ENCODE measurements around the gene SMARCA1.

The SMARCA1 gene

DNA sequence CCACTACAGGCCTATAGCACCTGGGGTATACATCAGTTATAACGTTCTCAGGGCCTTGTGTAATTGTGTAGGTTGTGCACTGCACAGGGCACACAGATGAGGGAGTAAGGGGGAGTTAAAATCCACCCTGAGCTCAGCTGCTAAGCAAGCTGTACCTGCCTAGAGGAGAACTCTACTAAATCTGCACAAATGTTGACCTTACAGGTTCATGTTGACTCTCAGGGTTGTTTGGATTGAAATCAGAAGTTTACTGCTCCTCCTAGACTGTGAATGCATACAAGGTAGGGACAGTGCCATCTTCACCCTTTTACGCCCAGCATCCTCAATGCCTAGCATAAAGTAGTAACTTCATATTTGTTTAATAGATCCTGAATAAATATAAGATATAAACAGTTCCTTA is 89.8 kb downstream of the SMARCA1 start:
- no peaks in the 10 kb centered on the region for H3K36me3 ChIP-seq (ENCODE audit: insufficient read depth)
- H3K27ac ChIP-seq: no peak overlapping the region
- no peak overlapping the region for H2AFZ ChIP-seq (ENCODE audit: low read depth)
- no peak overlapping the region for H3K4me2 ChIP-seq
- no peak overlapping the region for H3K9ac ChIP-seq
- H3K79me2 ChIP-seq (ENCODE audit: insufficient read depth, low read depth): no peaks in the 10 kb centered on the region
- H3K4me1 ChIP-seq (ENCODE audit: low read depth, poor library complexity, severe bottlenecking): no peaks in the 10 kb centered on the region
- H4K20me1 ChIP-seq (ENCODE audit: insufficient read depth): no peaks in the 10 kb centered on the region
- TF ChIP-seq, protein P1, sequence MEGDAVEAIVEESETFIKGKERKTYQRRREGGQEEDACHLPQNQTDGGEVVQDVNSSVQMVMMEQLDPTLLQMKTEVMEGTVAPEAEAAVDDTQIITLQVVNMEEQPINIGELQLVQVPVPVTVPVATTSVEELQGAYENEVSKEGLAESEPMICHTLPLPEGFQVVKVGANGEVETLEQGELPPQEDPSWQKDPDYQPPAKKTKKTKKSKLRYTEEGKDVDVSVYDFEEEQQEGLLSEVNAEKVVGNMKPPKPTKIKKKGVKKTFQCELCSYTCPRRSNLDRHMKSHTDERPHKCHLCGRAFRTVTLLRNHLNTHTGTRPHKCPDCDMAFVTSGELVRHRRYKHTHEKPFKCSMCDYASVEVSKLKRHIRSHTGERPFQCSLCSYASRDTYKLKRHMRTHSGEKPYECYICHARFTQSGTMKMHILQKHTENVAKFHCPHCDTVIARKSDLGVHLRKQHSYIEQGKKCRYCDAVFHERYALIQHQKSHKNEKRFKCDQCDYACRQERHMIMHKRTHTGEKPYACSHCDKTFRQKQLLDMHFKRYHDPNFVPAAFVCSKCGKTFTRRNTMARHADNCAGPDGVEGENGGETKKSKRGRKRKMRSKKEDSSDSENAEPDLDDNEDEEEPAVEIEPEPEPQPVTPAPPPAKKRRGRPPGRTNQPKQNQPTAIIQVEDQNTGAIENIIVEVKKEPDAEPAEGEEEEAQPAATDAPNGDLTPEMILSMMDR (conservative IDR thresholded peaks at IDR 0.05; ENCODE audit: low read depth, low read length): no peak
- H3K4me3 ChIP-seq (IDR thresholded peaks at IDR 0.05; ENCODE audit: insufficient read depth, low read depth, low read length): no peak overlapping the region
- no peaks in the 10 kb centered on the region for H3K27me3 ChIP-seq (ENCODE audit: insufficient read depth, low read depth)

DNA sequence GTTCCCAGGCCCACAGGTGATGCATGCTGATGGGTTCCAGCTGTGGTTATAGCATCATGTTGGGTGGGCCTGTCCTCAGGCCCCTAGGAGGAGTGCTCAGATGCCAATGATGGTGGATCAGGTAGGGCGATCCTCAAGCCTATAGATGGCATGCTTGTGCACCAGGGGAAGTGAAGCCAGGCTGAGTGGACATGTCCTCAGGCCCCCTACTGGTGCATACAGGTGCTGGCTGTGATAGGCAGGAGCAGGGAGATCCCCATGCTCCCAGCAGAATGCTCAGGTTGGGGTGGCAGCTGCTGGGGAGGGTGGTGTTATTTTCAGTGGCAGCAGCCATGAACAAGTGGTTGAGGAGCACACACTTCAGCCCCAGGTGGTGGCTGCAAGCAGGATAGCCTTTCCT is 96.0 kb downstream of the SMARCA1 start:
- Histone ChIP-seq H3K36me3 (ENCODE audit: insufficient read depth) (no peaks in the 10 kb centered on the region), H4K20me1 (ENCODE audit: insufficient read depth) (no peaks in the 10 kb centered on the region), H3K4me1 (ENCODE audit: low read depth, poor library complexity, severe bottlenecking) (peaks cover 15% of the 10 kb centered on the region), H3K27ac (no peak overlapping the region), H3K9ac (no peak overlapping the region), H3K79me2 (ENCODE audit: insufficient read depth, low read depth) (no peaks in the 10 kb centered on the region), H3K4me3 (IDR thresholded peaks at IDR 0.05; ENCODE audit: insufficient read depth, low read depth, low read length) (no peak overlapping the region), H3K4me2 (no peak overlapping the region), H3K27me3 (ENCODE audit: insufficient read depth, low read depth) (no peaks in the 10 kb centered on the region), H2AFZ (ENCODE audit: low read depth) (no peak overlapping the region)
- TF ChIP-seq, protein P1 (conservative IDR thresholded peaks at IDR 0.05; ENCODE audit: low read depth, low read length): peak; percentile 44

DNA sequence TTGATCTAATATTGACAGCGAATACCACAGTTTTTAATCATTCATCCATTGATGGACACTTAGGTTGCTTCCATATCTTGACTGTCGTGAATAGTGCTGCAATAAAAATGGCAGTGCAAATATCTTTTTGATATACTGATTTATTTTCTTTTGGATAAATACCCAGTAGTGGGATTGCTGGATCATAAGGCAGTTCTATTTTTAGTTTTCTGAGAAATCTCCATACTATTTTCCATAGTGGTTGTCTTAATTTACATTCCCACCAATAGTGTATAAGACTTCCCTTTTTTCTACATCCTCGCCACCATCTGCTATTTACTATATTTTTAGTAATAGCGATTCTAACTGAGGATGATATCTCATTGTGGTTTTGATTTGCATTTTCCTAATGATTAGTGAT is 100.1 kb downstream of the SMARCA1 start:
- Histone ChIP-seq H2AFZ (ENCODE audit: low read depth) (no peak overlapping the region), H3K27me3 (ENCODE audit: insufficient read depth, low read depth) (no peaks in the 10 kb centered on the region), H3K36me3 (ENCODE audit: insufficient read depth) (no peaks in the 10 kb centered on the region), H3K4me3 (IDR thresholded peaks at IDR 0.05; ENCODE audit: insufficient read depth, low read depth, low read length) (no peak overlapping the region), H3K27ac (no peak overlapping the region), H3K79me2 (ENCODE audit: insufficient read depth, low read depth) (no peaks in the 10 kb centered on the region), H4K20me1 (ENCODE audit: insufficient read depth) (no peaks in the 10 kb centered on the region), H3K9ac (no peak overlapping the region), H3K4me1 (ENCODE audit: low read depth, poor library complexity, severe bottlenecking) (peaks cover 15% of the 10 kb centered on the region), H3K4me2 (no peak overlapping the region)
- TF ChIP-seq, protein P1 (conservative IDR thresholded peaks at IDR 0.05; ENCODE audit: low read depth, low read length): no peak

- H3K27ac ChIP-seq: no peak overlapping the region
- H3K79me2 ChIP-seq (ENCODE audit: insufficient read depth, low read depth): no peaks in the 10 kb centered on the region
- H3K27me3 ChIP-seq (ENCODE audit: insufficient read depth, low read depth): no peaks in the 10 kb centered on the region
- no peaks in the 10 kb centered on the region for H3K4me1 ChIP-seq (ENCODE audit: low read depth, poor library complexity, severe bottlenecking)
- H3K4me3 ChIP-seq (IDR thresholded peaks at IDR 0.05; ENCODE audit: insufficient read depth, low read depth, low read length): no peak overlapping the region
- no peak overlapping the region for H2AFZ ChIP-seq (ENCODE audit: low read depth)
- no peaks in the 10 kb centered on the region for H3K36me3 ChIP-seq (ENCODE audit: insufficient read depth)
- H3K9ac ChIP-seq: no peak overlapping the region
- TF ChIP-seq, protein P1 (conservative IDR thresholded peaks at IDR 0.05; ENCODE audit: low read depth, low read length): no peak
- no peak overlapping the region for H3K4me2 ChIP-seq
- no peaks in the 10 kb centered on the region for H4K20me1 ChIP-seq (ENCODE audit: insufficient read depth)
These were observed 118.7 kb downstream of the SMARCA1 start for GRCh38 chrX:129404670-129405008.

Measured in KMS-11 (cell line).